HK-2 (cell line): Measurements from ENCODE around the gene CCDC127.
"Not testable (repeated sequence)": the region's sequence is repeated elsewhere in the genome, so short reads cannot be mapped to it uniquely, and the experiment has no call there.

ENCODE experiments used
- DNase-seq: peaks from one replicate; pipeline ENCODE4 v3.0.0-alpha.2; 2018; ENCODE audit not compliant: unreplicated experiment

Gene CCDC127

DNA sequence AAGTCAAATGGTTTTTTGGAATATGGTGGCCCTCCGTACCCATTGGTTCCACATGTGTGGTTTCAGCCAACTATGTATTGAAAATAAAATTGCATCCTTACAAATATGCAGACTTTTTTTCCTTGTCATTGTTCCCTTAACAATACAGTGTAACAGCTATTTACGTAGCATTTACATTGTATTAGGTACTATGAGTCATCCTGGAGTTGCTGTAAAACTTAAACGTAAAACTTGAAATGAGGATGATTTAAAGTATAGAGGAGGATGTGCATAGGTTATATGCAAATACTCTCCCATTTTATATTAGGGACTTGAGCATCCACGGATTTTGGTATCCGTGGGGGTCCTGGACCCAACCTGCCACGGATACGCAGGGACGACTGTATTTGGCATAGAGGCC is 16.5 kb upstream of the CCDC127 start:
- no peak for DNase-seq

DNA sequence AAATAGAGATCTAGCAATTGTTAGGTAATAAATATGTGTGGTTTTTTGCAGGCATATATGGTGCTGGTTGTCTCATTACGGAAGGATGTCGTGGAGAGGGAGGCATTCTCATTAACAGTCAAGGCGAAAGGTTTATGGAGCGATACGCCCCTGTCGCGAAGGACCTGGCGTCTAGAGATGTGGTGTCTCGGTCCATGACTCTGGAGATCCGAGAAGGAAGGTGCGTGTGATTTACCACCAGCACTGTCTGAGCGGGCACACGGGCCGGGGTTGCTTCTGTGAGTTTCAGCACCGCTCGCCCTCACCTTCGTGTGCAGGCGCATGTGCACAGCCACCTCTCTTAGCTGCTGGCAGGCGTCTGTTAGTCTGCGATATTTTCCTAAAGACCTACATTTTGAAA is 15.5 kb upstream of the CCDC127 start:
- not testable (repeated sequence) for DNase-seq

DNA sequence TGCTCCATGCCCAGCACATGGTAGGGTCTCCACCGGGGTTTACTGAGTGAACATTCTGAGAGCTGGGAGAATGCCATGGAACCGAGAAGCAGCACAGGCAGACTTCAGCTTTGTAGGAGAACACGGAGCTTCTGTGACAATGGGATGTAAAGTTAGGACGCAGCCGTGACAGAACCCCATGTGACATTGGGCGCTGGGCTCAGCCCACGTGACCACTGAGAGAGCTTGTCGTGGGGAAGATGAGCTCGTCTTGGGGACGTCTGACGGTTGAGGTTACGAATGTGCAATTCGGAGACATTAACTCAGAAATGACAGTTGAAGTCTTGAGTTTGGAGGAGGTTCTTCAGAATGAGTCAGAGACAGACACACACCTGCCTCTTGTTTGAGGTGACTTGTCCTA is 13.7 kb upstream of the CCDC127 start:
- DNase-seq, result no peak

DNA sequence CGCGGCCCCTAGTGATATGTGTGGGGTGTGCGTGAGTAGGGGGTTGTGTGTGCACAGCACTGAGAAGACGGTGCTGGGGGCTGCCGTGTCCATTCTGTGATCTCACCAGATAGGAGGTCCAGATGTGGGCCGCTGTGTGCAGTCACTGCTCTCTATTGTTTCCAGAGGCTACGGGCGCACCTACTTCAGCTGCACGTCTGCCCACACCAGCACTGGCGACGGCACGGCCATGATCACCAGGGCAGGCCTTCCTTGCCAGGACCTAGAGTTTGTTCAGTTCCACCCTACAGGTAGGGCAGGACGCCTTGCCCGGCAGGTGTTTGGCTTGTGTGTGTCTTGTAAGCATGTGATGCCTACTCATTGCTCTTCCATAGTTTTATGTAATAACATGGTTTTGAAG is 12.8 kb upstream of the CCDC127 start:
- no peak for DNase-seq

DNA sequence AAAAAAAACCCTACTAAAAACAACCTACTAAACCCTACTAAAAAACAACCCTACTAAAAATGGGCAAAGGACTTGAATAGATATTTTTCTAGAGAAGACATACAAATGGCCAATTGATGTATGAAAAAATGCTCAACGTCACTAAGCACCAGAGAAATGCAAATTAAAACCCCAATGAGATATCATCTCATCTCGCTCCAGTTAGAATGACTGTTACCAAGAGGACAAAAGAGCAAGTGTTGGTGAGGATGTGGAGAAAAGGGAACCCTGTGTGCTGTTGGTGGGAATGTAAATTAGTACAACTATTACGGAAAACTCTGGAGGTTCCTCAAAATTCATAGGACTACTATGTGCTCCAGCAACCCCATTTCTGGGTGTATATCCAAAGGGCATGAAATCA is 10.9 kb upstream of the CCDC127 start:
- DNase-seq, result no peak

DNA sequence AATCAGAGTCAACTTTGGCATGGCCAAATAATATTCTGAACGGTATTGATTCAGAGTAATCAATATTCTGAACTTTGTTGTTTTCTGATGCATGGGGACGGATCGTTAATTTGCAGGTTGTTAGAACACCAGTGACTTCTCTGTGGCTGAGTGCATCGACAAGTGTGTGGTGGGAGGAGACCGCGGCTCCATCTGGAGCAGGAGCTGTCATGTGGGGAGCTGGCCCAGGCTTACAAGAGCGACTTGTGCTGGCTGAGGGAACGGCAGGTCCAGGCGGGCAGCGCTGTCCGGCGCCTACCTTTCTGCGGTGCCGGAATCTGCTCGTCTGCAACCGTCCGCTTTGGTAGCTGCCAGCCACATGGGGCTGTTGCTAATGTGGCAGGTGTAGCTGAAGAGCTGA is 9.4 kb upstream of the CCDC127 start:
- DNase-seq, result not testable (repeated sequence)

DNA sequence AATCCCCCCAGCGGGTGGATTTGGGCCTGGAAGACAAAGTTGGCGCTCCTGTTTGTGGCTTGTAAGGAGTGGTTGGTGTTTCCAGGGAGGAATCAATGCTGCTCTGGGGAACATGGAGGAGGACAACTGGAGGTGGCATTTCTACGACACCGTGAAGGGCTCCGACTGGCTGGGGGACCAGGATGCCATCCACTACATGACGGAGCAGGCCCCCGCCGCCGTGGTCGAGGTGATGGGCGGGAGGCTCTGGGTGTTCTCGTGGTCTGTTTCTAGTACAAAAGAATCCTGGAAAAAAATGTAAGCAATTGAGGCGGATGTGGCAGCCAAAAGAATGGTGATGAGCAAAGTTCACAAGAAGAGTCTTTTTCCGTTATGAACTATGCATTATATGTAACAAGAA is 7.4 kb upstream of the CCDC127 start:
- no peak for DNase-seq

DNA sequence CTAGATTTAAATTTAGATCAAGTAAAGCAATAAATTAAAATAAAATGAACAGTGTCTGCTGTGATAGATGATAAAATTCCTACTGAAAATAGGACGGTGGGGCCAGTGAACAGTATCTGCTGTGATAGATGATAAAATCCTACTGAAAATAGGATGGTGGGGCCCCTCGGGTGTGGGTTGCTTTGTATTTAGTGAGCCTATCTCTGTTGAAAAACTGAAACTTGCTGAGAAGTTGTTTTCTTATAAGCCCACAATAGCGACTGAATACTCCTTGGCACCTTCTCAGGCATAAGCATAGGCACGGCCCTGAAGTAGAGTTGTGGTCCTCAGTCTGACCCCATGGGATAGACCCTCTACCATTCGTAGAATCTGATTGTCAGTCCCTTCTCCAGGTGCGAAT is 5.8 kb upstream of the CCDC127 start:
- DNase-seq, result no peak

DNA sequence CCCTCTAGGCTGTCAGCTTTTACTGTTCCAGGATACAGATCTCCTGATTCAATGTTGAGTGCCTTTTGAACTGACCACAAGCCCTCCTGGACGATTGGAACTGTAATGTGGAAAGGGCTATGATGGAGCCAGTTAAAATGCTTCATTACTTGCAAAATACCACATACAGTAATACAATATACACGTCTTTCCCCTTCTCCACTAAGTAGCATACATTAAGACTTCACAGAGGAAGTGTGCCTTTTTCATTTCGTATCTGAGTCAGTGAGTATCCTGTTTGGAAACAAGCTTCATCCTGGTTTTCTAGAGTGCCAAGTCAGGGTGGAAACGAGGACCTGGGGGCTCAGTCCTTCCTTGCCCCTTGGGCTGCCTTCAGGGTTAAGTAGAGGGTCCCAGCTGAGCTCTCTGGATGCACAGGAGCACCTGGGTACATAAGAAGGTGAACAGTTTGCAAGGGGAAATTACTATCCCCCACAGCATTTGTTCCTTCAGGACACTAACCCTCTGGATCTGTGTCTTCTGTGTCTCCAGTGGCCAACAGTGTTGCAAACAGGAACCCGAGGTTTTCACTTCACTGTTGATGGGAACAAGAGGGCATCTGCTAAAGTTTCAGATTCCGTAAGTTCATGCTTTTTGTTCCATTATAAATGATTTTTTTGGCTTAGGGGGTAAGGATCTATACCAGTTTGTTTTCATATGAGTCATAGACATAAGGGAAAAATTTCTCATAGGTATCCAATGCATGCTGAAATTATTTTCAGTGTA is 5.2 kb upstream of the CCDC127 start:
- not testable (repeated sequence) for DNase-seq

DNA sequence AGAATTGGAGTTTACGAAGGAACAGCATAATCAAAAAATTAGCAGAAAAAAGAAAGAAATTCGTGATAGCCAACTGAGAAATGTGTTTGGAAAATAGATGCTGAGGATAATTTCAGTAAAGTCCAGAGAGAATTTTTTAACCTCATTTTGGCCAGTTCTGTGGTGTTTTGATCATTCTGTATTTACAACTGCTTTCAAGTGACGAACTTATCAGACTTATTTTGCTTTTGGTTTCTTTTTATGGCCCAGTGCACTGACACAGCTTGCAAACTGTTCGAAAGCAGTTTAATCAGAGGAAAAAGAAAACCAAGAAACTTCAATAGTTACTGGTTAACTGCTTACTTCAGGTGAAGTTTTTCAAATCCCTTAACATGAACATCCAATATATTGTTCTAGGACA is 2.0 kb upstream of the CCDC127 start:
- no peak for DNase-seq

DNA sequence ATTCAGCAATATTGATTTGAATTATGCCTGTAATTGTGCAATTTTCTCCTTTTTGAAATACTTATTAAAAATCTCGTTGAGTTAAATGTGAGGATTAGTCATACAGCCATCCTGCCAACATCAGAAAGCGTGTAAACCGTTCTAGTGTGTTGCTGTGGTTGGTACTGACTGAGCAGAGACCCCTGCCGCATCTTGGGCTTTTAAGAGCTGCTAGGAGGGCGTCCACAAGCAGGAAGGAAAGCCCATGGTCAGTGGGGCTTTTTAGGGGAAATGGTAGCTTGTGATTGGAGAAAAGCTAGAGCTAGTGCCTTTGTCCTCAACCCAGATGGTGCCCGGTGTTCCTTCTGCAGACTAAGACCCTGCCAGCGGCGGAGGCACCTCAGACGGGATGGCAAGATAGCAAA is 1.5 kb upstream of the CCDC127 start:
- DNase-seq, result no peak

DNA sequence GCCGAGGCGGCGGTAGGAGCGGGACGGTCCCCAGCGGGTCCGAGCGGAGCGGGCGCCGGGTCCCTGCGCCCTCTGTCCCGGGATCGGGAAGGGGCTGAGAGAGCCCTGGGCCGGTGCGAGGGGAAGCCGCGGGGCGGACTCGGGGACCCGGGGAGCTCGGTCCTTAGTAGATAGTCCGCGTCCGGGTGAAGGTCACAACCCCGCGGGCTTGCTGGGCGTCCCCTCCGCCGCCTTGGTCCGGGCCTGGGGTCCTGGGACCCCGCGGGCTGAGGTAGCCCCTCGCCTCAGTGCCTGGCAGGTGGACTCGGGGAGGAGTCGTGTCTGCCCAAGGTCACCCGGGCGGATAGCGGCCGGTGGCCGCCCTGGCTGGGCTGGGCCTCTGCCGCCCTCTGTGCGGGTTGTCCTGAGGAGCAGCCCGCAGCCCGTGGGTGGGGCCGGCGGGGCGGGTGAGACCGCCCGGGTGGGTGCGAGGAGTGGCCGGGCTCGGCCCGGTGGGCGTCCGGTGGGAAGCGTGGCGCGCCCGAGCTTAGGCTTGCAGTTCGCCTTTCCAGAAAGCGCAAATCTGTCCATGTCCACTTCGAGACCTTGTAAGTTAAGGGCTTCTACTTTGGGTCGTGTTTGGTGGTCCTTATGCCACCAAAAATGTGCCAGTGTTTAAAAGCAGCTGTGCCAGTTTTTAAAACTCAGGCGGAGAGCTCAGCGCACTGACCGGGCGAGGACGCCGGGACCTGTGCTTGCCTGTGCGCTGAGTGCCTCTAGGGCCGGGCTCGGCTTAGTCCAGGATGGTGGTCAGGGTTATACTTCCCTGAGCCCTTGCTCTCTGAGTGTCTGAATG is 721 bp upstream of the CCDC127 start:
- DNase-seq, result peak; percentile 30

DNA sequence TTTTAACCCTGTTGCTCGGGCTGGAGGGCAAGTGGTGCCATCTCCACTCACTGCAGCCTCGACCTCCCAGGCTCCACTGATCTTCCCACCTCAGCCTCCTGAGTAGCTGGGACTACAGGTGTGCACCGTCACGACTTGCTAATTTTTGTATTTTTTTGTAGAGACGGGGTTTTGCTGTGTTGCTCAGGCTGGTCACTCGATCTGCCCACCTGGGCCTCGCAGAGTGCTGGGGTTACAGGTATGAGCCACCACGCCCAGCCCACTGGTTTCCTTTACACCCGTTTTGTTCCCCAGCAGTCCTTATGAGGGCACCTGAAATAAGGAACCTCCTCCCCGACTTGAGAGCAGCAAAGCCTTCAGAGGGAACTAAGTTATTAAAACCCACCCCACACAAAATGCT is 1.9 kb downstream of the CCDC127 start:
- DNase-seq, result not testable (repeated sequence)

DNA sequence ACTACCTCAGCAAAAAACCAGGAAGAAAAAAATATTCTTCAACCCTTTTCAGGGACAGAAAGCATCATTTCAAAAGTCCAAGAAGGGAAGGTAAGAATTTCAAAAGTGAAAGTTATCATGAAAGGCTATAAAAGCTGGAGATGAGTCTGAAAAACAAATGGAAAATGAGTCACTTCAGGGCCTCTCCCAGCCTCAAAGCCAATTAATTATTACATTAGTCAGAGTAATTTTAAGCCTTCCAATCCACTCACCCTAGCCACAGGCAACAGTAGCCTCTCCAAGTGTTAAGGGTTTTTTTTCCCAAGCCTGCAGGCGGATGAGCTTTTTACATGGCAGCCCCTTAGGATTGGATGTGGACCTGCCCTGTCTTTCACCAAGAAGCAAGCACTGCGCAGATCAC is 2.7 kb downstream of the CCDC127 start:
- DNase-seq, result not testable (repeated sequence)

DNA sequence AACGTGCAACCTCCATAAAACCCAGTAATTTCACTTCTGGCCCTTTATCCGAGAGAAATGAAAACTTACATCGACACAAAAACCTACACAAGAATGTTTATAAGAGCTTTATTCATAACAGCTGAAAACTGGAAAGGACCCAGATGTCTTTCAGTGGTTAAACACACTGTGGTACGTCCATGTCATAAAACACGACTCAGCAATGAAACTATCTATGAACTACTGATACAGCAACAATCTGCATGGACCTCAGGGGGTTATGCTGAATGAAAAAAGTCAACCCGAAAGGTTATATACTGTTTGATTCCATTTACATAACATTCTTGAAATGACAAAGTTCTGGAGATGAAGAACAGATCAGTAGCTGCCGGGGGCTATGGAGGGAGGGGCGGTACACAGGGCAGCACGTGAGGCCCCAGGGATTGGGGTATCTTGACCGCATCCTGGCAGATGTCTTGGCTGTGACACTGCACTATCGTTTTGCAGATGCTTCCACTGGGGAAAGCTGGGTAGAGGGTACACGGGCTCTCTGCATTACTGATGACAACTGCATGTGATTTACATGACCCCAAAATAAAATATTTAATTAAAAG is 4.1 kb downstream of the CCDC127 start:
- no peak for DNase-seq

DNA sequence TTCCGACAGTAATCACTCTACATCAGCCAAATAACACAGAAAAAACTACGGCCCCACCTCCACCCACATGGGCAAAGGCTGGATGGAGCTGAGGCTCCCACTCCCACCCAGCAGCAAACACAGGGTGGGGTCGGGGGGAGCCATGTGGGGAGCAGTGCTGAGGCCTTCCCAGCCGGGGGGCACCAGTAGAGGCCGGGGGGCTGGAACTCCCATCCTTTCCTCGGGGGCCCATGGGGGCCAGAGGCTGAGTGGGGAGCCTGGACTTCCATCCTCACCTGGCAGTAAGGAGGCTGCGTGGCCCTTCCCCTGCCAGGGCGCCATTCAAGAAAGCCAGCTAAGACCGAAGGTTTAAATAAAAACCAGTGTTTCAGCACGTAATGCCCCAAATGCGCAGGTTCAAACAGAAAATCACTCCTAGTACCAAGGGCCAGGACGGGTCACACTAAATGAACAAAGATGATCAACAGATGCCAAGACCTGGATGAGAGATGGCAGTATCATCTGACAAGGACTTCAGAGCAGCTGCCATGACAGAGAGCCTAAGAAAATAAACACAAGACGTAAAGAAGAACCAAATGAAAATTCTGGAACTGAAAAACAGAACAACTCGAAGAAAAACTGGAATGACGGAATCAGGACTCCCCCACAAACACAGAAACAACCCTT is 9.4 kb downstream of the CCDC127 start:
- DNase-seq, result no peak

DNA sequence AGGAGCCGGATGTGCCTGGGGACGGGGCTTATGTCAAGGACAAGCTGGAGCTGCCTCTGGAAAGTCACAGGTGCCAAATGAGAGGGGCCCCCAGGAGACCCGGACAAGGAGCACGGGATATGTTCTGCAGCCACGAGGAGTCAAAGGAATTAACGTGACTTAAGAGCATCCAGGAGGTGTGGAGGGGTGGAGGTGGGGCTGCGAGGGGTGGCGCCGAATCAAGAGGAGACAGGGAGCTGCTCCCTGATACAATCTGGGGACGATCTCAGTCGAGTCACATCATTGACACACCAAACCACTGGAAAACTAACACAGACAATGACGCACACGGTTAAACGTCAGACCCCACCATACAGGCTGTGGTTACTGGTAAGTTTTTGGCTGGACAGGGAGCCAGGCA is 10.4 kb downstream of the CCDC127 start:
- DNase-seq, result no peak

DNA sequence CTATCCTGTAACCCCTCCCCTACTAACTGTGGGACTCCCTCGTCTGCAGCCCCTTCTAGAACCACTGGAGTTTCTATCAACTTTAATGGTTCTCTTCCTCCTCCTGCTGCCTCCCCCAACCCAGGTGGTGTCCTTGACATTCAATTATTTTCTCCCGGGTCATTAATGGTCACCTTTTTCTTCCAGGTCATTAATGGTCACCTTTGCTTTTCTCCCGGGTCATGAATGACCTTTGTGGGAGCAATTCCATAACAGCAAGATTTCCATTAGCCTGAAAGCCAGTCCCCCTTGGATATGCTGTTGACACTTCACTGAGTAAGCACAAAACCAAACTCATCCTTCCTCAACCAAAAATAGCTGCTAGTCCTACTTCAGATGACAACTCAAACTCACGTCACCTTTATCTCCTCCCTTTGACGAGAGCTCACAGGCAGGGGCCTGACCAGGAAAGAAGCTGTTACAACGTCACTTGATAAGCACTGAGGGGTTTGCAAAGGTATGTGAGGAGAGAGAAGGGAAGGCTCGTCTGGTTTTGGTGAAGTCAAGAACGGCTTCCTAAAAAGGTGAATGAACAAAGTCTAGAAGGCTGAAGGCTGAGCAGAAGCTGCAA is 10.9 kb downstream of the CCDC127 start:
- DNase-seq, result no peak

DNA sequence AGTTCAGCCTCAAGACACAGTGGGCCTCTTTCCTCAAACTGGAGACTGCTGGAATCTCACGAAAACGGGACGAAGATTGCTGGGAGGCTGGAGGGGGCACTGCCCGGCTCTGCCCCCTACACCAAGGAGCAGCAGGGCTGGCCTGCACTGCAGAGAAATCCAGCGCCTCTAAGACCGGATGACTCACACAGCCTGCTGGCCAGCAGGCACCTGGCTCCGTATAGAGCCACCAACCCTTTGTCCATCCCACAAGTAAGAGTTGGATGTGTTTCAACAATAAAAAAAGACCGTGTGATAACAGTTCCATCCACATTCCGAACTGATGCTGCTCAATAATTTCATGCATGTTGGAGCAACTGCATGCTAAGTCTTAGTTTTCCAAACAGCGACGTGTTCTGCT is 11.5 kb downstream of the CCDC127 start:
- DNase-seq, result no peak

DNA sequence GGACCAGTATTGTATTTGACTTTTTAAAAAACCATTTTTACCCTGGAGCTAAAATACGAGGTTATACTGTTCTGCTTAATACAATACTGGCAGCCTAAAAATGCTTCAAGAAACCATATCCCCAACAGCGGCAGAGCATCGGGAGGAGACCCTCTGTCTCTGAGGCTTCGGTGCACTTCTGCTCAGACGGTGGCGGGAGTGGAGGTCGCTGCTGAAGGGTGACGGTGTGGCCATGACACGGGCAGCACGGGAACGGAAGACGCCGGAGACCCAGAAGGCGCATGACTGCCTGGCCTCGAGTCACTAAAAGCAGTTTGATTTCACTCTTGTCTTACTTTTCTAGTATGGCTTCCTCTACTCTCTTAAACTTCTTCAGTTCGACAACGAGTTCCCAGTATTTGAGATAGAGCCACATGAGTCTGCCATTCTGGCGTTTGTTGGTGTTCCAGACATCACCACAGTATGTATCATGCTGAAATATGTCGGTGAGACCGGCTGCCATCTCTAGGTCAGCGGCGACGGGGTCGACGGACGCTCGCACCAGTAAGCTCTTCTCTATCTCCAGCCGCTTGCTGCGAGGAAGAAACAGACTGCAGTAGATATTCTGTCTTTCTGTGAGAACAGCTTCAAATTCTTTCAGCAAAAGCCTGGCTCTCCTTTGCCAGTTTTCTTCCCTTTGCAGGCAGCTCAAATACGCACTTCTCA is 12.8 kb downstream of the CCDC127 start:
- no peak for DNase-seq

DNA sequence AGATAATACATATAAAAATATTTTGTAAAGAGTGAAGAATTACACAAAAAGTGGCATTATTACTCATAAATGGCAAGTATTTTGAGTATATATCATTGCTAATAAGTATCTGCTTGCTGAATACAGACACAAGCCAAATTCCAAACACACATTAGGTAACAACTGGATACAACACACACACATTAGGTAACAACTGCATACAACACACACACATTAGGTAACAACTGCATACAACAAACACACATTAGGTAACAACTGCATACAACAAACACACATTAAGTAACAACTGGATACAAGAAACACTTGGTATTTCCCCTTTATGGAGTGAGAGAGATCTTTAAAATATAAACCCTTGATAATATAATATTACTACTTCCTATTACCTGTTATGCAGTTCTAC is 13.5 kb downstream of the CCDC127 start:
- no peak for DNase-seq
